Ovary (tissue), 3 donors: ENCODE data around the gene FLCN.

Experiments used
- CTCF ChIP-seq, 3 donors: fragments of 450-650 bp in 2 of 3; fragments of 200-600 bp in 1 of 3; IDR thresholded peaks; one replicate each; pipeline versions ENCODE4 v1.5.1 to v1.8.0; 2016 to 2022; ENCODE audit warnings: antibody characterized with exemption in 3 of 3, mild to moderate bottlenecking in 1 of 3
- POLR2A ChIP-seq: fragments of 450-650 bp; IDR thresholded peaks from one replicate; pipeline ENCODE4 v1.6.1; 2017; ENCODE audit warnings: antibody characterized with exemption, mild to moderate bottlenecking, moderate library complexity
- donor health status: DM: no; HTN: no; CAD: no.

GRCh38 chr17:17204635-17205231 is 32.2 kb downstream of the FLCN start:
- no peak for TF ChIP-seq CTCF (IDR thresholded peaks at IDR 0.05)
- TF ChIP-seq POLR2A: no peak
